Karpas-422 (cell line): ENCODE measurements around the gene ITM2C. TPM values are rescaled to one million over a fixed set of nuclear protein-coding genes. Genes with fewer than 3 reads are reported as not detected.

Experiments
- DNase-seq: peaks from one replicate; pipeline ENCODE4 v3.0.0-alpha.2; 2015
- H2AFZ ChIP-seq: fragments of 200-600 bp; sonication (generic); 2 replicates; pipeline ENCODE4 v1.6.1; 2014; ENCODE audit warnings: antibody characterized with exemption, low read length, mixed read lengths
- H3K27ac ChIP-seq: fragments of 200-600 bp; sonication (generic); 2 replicates; pipeline ENCODE4 v1.5.1; 2014; ENCODE audit warnings: mild to moderate bottlenecking, low read length, moderate library complexity
- H3K27me3 ChIP-seq: fragments of 200-600 bp; sonication (generic); 2 replicates; pipeline ENCODE4 v1.6.1; 2014; ENCODE audit warnings: low read length, mixed read lengths
- H3K36me3 ChIP-seq: fragments of 200-600 bp; sonication (generic); 2 replicates; pipeline ENCODE4 v1.6.1; 2014; ENCODE audit warnings: low read length, mixed read lengths; ENCODE audit not compliant: insufficient read depth
- H3K4me1 ChIP-seq: fragments of 200-600 bp; sonication (generic); 2 replicates; pipeline ENCODE4 v1.6.1; 2014; ENCODE audit warnings: mild to moderate bottlenecking, low read length, mixed read lengths
- H3K4me2 ChIP-seq: fragments of 200-600 bp; sonication (generic); 2 replicates; pipeline ENCODE4 v1.6.1; 2014; ENCODE audit warnings: low read length, low read depth, mild to moderate bottlenecking; ENCODE audit not compliant: poor library complexity, severe bottlenecking
- H3K4me3 ChIP-seq: fragments of 200-600 bp; sonication (generic); 2 replicates; pipeline ENCODE4 v1.5.1; 2014; ENCODE audit warnings: mild to moderate bottlenecking, antibody characterized with exemption, low read length, mixed read lengths
- H3K79me2 ChIP-seq: fragments of 200-600 bp; sonication (generic); 2 replicates; pipeline ENCODE4 v1.6.1; 2014; ENCODE audit warnings: mild to moderate bottlenecking, low read length, mixed read lengths
- H3K9ac ChIP-seq: fragments of 200-600 bp; sonication (generic); 2 replicates; pipeline ENCODE4 v1.6.0; 2014; ENCODE audit warnings: low read length
- H3K9me2 ChIP-seq: fragments of 200-600 bp; sonication (generic), shearing (Covaris generic); replicated peaks from 2 replicates; pipeline ENCODE4 v1.6.0; 2014; ENCODE audit warnings: mild to moderate bottlenecking, low read length, moderate library complexity; ENCODE audit not compliant: insufficient read depth
- H3K9me3 ChIP-seq: fragments of 300-700, 200-600 bp; sonication (generic); 2 replicates; pipeline ENCODE4 v1.6.1; 2014; ENCODE audit warnings: low read length, mixed read lengths
- H4K20me1 ChIP-seq: fragments of 200-600 bp; sonication (generic); 2 replicates; pipeline ENCODE4 v1.6.1; 2014; ENCODE audit warnings: mild to moderate bottlenecking, antibody characterized with exemption, low read length, low read depth; ENCODE audit not compliant: insufficient read depth
- total RNA-seq: library from RNA; depleted of rRNA; stranded (reverse); fragments of >200 nt; shearing (Covaris generic); gene quantifications from 2 replicates; pipeline ENCODE4 v1.2.3, GENCODE V29; 2014; ENCODE audit warnings: low replicate concordance

The ITM2C gene
- total RNA-seq, 1 experiment from 2014 or later = 0.19 TPM

DNA sequence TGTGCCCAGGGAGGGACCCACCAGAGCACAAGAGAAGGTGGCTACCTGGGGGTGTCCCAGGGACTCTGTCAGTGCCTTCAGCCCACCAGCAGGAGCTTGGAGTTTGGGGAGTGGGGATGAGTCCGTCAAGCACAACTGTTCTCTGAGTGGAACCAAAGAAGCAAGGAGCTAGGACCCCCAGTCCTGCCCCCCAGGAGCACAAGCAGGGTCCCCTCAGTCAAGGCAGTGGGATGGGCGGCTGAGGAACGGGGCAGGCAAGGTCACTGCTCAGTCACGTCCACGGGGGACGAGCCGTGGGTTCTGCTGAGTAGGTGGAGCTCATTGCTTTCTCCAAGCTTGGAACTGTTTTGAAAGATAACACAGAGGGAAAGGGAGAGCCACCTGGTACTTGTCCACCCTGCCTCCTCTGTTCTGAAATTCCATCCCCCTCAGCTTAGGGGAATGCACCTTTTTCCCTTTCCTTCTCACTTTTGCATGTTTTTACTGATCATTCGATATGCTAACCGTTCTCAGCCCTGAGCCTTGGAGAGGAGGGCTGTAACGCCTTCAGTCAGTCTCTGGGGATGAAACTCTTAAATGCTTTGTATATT, 14.0 kb downstream of the ITM2C start:
- Histone ChIP-seq H3K4me3 (peak overlapping the region; percentile 20; the same call in 1 of the 2 replicates), H3K27ac (no peak overlapping the region; the same call in 1 of the 2 replicates), H4K20me1 (no peaks in the 10 kb centered on the region), H3K27me3 (no peaks in the 10 kb centered on the region), H2AFZ (peak overlapping the region; percentile 53; the same call in 1 of the 2 replicates), H3K4me2 (peak overlapping the region; percentile 57), H3K4me1 (peaks cover 32% of the 10 kb centered on the region), H3K9ac (peak overlapping the region; percentile 55), H3K9me2 (no peaks in the 10 kb centered on the region), H3K9me3 (no peaks in the 10 kb centered on the region), H3K79me2 (no peaks in the 10 kb centered on the region), H3K36me3 (no peaks in the 10 kb centered on the region)
- no peak for DNase-seq

DNA sequence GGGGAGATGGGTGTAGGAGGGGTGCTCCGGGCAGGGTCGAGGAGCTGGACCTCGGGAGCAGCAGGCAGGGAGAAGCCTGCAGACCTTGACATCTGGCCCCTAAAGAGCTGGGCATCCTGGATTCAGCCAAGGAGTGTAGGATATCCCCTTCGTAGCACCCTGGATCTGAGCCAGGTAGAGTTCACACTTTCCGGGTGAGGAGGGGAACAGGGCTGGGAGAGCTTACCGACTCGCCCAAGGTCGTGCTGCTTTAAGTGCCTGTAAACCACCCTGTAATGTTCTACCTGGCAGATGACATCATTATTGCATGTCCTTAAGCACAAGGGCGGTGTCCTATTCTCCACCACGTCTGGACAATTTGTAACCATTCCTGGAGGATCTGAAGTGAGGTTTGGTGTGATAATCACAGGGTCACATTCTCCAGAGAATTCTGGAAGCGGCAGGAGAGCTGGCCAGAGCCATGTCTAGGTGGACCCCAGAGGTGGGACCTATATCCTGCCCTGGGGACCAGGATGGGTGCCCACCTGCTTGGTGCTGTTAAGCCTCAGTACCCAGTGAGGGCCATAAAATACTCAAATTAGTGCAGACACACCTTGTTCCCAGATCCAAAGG, 14.6 kb downstream of the ITM2C start:
- Histone ChIP-seq H3K27me3 (no peaks in the 10 kb centered on the region), H3K9me2 (no peaks in the 10 kb centered on the region), H3K27ac (no peak overlapping the region), H3K36me3 (no peaks in the 10 kb centered on the region), H3K9ac (no peak overlapping the region), H3K4me2 (peak overlapping the region; percentile 57), H3K79me2 (no peaks in the 10 kb centered on the region), H2AFZ (no peak overlapping the region), H3K9me3 (no peaks in the 10 kb centered on the region), H4K20me1 (no peaks in the 10 kb centered on the region), H3K4me1 (peaks cover 25% of the 10 kb centered on the region), H3K4me3 (no peak overlapping the region)
- DNase-seq = no peak

DNA sequence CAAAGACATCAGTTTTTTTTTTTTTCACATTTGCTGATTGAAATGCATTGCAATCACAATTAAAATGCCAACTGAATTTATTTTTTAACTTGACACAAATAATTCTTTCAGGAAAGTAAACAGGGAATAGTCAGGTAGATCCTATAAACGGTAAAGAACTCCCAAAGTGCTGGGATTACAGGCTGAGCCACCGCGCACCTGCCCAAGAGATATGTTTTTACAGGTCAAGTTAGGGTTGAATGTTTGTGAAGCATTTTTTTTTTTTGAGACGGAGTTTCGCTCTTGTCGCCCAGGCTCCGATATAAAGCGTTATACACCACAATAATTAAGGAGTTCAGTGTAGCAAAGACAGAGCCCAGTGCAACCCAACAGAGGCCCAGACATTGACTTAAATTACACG, 15.1 kb downstream of the ITM2C start:
- Histone ChIP-seq H2AFZ (no peak overlapping the region), H3K9me3 (no peaks in the 10 kb centered on the region), H3K4me1 (peaks cover 25% of the 10 kb centered on the region), H3K9ac (no peak overlapping the region), H3K4me3 (no peak overlapping the region), H3K36me3 (no peaks in the 10 kb centered on the region), H3K27me3 (no peaks in the 10 kb centered on the region), H3K79me2 (no peaks in the 10 kb centered on the region), H3K27ac (no peak overlapping the region), H4K20me1 (no peaks in the 10 kb centered on the region), H3K4me2 (no peak overlapping the region), H3K9me2 (no peaks in the 10 kb centered on the region)
- no peak for DNase-seq

DNA sequence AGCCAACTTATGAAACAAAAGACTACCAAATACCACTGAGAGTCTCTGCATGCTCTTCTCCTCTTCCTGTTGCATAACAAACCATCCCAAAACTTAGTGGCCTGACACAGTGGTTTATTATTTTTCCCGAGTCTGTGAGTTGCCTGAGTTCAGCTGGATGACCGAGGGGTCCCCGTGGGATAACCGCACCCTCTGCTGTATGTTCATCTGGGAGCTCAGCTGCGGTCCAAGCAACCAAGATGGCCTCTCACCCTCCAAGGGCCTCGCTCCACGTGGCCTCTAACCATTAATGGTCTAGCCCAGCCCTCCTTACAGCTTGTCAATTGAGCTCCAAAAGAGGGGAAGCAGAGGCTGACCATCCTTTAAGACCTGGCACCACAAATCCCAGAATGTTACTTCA, 17.1 kb downstream of the ITM2C start:
- H4K20me1 ChIP-seq = no peaks in the 10 kb centered on the region
- H3K4me1 ChIP-seq = peaks cover 37% of the 10 kb centered on the region
- no peaks in the 10 kb centered on the region for H3K9me3 ChIP-seq
- H3K36me3 ChIP-seq = no peaks in the 10 kb centered on the region
- H3K4me2 ChIP-seq = no peak overlapping the region
- DNase-seq = no peak
- no peak overlapping the region for H3K4me3 ChIP-seq
- no peak overlapping the region for H2AFZ ChIP-seq
- no peaks in the 10 kb centered on the region for H3K79me2 ChIP-seq
- H3K9me2 ChIP-seq = no peaks in the 10 kb centered on the region
- H3K27ac ChIP-seq = no peak overlapping the region
- no peak overlapping the region for H3K9ac ChIP-seq
- H3K27me3 ChIP-seq = no peaks in the 10 kb centered on the region

DNA sequence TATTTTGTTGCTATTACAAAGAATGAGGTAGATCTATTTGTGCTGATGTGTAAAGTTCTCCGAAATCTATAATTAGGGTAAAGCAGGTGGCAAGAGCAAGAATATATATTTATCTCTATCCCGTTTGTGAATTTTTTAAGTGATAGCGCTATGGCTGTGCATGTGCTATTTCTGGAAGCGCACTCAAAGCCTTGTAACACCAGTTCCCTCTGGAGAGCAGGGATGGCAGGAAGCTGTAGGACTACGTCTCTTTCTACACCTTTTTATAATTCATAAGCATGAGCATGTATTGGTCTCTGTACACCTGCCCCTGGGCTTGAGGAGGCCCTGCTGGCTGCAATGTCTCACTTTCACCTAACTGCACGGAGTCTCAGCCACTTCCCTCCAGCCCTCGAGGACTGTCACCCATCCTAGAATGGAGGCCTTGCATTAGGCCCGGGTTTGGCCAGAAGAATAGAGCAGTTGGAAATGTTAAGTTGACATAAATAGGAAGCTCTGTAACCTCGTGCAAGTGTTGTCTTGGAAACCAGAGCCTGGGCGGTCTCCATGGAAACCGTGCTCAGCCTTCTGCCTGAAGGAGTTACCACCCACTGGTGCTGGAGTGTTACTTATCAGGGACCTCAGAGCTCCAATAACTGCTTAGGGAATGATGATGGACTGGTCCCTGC, 20.9 kb downstream of the ITM2C start:
- H3K4me3 ChIP-seq = no peak overlapping the region
- H3K9ac ChIP-seq = no peak overlapping the region
- no peaks in the 10 kb centered on the region for H4K20me1 ChIP-seq
- no peak overlapping the region for H3K4me2 ChIP-seq
- no peaks in the 10 kb centered on the region for H3K9me2 ChIP-seq
- no peak overlapping the region for H3K27ac ChIP-seq
- no peaks in the 10 kb centered on the region for H3K9me3 ChIP-seq
- peaks cover 12% of the 10 kb centered on the region for H3K4me1 ChIP-seq
- H3K36me3 ChIP-seq = no peaks in the 10 kb centered on the region
- H3K79me2 ChIP-seq = no peaks in the 10 kb centered on the region
- no peaks in the 10 kb centered on the region for H3K27me3 ChIP-seq
- H2AFZ ChIP-seq = no peak overlapping the region
- peak; percentile 68 for DNase-seq

DNA sequence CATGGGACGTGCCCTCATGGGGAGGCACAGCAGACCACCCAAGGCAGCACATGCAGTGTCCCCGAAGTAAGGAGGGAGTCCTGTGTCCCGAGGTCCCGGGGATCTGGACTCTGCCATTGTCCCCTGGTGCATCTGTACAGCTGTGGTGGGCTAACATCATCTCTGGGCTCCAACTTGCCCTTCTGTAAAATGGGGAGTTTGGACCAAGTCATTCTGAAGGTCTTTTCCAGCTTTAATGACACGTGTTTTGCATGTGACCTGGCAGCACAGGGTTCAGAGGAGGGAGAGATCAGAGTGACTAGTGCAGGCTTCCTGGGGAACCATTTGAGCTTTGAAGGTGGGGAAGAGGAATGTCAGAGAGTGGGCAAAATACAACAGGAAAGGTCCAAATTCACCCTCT, 21.5 kb downstream of the ITM2C start:
- peaks cover 12% of the 10 kb centered on the region for H3K4me1 ChIP-seq
- no peaks in the 10 kb centered on the region for H3K9me3 ChIP-seq
- no peak overlapping the region for H3K4me2 ChIP-seq
- H3K27me3 ChIP-seq = no peaks in the 10 kb centered on the region
- H4K20me1 ChIP-seq = no peaks in the 10 kb centered on the region
- H3K27ac ChIP-seq = no peak overlapping the region
- H3K4me3 ChIP-seq = no peak overlapping the region
- H3K9ac ChIP-seq = no peak overlapping the region
- no peak for DNase-seq
- no peaks in the 10 kb centered on the region for H3K9me2 ChIP-seq
- no peaks in the 10 kb centered on the region for H3K79me2 ChIP-seq
- no peak overlapping the region for H2AFZ ChIP-seq
- no peaks in the 10 kb centered on the region for H3K36me3 ChIP-seq

DNA sequence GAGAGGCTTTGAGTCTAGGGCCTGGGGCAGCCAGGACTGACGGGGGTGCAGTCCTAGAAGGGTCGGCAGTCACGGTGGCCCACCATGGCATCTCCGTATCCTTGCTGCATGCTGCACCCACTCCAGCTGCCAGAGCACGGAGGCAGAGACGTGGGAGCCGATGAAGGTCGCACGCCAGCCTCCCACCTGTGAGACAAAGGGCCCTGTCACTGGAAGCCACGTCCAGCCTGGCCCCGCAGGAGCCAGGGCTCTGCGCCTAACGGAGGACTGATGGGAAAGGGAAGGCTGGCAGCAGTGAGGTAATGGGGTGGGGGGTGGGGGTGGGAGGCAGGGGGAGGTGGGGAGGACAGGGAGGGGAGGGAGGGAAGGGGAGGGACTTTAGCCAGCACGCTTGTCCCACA, 21.9 kb downstream of the ITM2C start:
- no peak overlapping the region for H3K9ac ChIP-seq

DNA sequence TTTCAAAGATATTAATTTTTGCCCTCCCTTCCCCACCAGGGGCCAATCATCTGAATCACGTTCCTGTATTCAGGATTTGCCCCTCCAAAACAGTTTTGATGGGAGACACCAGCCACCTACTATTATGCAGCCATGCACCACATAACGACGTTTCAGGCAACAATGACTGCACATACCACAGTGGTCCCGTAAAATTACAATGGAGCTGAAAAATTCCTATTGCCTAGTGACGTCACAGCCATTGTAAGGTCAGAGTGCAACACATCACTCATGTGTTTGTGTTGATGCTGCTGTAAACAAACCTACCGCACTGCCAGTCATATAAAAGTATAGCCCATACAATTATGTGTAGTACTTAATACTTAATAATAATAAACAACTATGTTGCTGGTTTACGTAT, 22.6 kb downstream of the ITM2C start:
- H3K27me3 ChIP-seq = no peaks in the 10 kb centered on the region
- H3K9me3 ChIP-seq = no peaks in the 10 kb centered on the region
- no peak overlapping the region for H3K27ac ChIP-seq
- no peaks in the 10 kb centered on the region for H3K36me3 ChIP-seq
- H3K9me2 ChIP-seq = no peaks in the 10 kb centered on the region
- no peaks in the 10 kb centered on the region for H4K20me1 ChIP-seq
- no peak overlapping the region for H3K9ac ChIP-seq
- no peaks in the 10 kb centered on the region for H3K79me2 ChIP-seq
- no peak overlapping the region for H3K4me2 ChIP-seq
- no peak overlapping the region for H2AFZ ChIP-seq
- H3K4me1 ChIP-seq = peaks cover 15% of the 10 kb centered on the region
- DNase-seq = no peak
- H3K4me3 ChIP-seq = no peak overlapping the region

More for the DNA sequence above, 21.9 kb downstream of the ITM2C start:
- peaks cover 15% of the 10 kb centered on the region for H3K4me1 ChIP-seq
- no peak for DNase-seq
- H4K20me1 ChIP-seq = no peaks in the 10 kb centered on the region
- H3K79me2 ChIP-seq = no peaks in the 10 kb centered on the region
- H3K9me2 ChIP-seq = no peaks in the 10 kb centered on the region
- no peak overlapping the region for H3K27ac ChIP-seq
- no peaks in the 10 kb centered on the region for H3K27me3 ChIP-seq
- H3K36me3 ChIP-seq = no peaks in the 10 kb centered on the region
- H2AFZ ChIP-seq = no peak overlapping the region
- H3K9me3 ChIP-seq = no peaks in the 10 kb centered on the region
- no peak overlapping the region for H3K4me3 ChIP-seq
- H3K4me2 ChIP-seq = no peak overlapping the region
